ENCODE data around the gene AQP5. TPM values are rescaled to one million over a fixed set of nuclear protein-coding genes. Genes with fewer than 3 reads are reported as not detected.

The AQP5 gene
- total RNA-seq, 4 donors from 2014 or later = not detected

GRCh38 chr12:49954863-49955830 is 6.5 kb upstream of the AQP5 start:
- no peak for TF ChIP-seq CTCF (IDR thresholded peaks at IDR 0.05)
- DNase-seq (ENCODE audit: low spot score) (no peak), ATAC-seq (ENCODE audit: low FRiP score) (no peak)

GRCh38 chr12:49955899-49956662 is 5.6 kb upstream of the AQP5 start:
- ATAC-seq (ENCODE audit: low FRiP score) (no peak), DNase-seq (ENCODE audit: low spot score) (no peak)
- no peak for TF ChIP-seq CTCF (IDR thresholded peaks at IDR 0.05)

- no peak for DNase-seq (ENCODE audit: low spot score)
- no peak for ATAC-seq (ENCODE audit: low FRiP score)
- TF ChIP-seq CTCF (IDR thresholded peaks at IDR 0.05) = no peak
Measured at GRCh38 chr12:49956663-49957569, 4.8 kb upstream of the AQP5 start.

GRCh38 chr12:49957570-49957967 is 4.1 kb upstream of the AQP5 start:
- TF ChIP-seq CTCF (IDR thresholded peaks at IDR 0.05) = no peak
- no peak for ATAC-seq (ENCODE audit: low FRiP score)
- DNase-seq (ENCODE audit: low spot score) = no peak

- TF ChIP-seq CTCF (IDR thresholded peaks at IDR 0.05) = no peak
- ATAC-seq (ENCODE audit: low FRiP score) = no peak
- no peak for DNase-seq (ENCODE audit: low spot score)
Measured at GRCh38 chr12:49959685-49960473, 1.8 kb upstream of the AQP5 start.
